K562 (cell line): Measurements from ENCODE around the gene PYY. TPM values are rescaled to one million over a fixed set of nuclear protein-coding genes. Genes with fewer than 3 reads are reported as not detected.

Experiments
- HOXB6 ChIP-seq: fragments of 250-450 bp; sonication (Bioruptor Pico); IDR thresholded peaks from 2 replicates; pipeline ENCODE4 v1.5.1; 2022; ENCODE audit warnings: mild to moderate bottlenecking, borderline replicate concordance
- RAD21 ChIP-seq, 2 experiments: fragments of 250-450 bp in 1 of 2; fragments of 450-650 bp in 1 of 2; sonication (Bioruptor Pico) in 1 of 2; formaldehyde crosslinking in 1 of 2; IDR thresholded peaks in 1 of 2; conservative IDR thresholded peaks in 1 of 2; 2 replicates each; pipeline versions ENCODE4 v1.4.0 to v1.8.0; 2020 to 2022; ENCODE audit warnings: mild to moderate bottlenecking in 2 of 2, moderate library complexity in 1 of 2
- SMC3 ChIP-seq: conservative IDR thresholded peaks from 2 replicates; pipeline ENCODE4 v1.6.1; 2011; ENCODE audit warnings: low read depth, low read length, improper control_type of control experiment; ENCODE audit not compliant: insufficient read depth
- ZNF75A ChIP-seq: fragments of 450-650 bp; formaldehyde crosslinking; IDR thresholded peaks from 2 replicates; pipeline ENCODE4 v1.4.0; 2020; ENCODE audit warnings: mild to moderate bottlenecking
- polyA plus RNA-seq, 8 experiments: library from polyadenylated mRNA; depleted of rRNA in 4 of 8; stranded (reverse) in 5 of 8; unstranded in 3 of 8; fragments of >200 nt; fragmentation: Nextera tagmentation in 2 of 8; fragmentation: Illumina TruSeq in 1 of 8; extraction: Ambion mirVana in 2 of 8; extraction: Trizol in 1 of 8; gene quantifications; 2 replicates each; pipeline versions ENCODE4 v1.2.1 to v1.2.3, GENCODE V29; 2011 to 2014; ENCODE audit warnings: inconsistent platforms in 1 of 8, missing spikeins in 1 of 8
- total RNA-seq, 7 experiments: library from RNA; depleted of rRNA in 6 of 7; stranded (reverse); fragments of >200 nt in 6 of 7; fragmentation: Illumina TruSeq in 2 of 7; extraction: Trizol in 2 of 7; gene quantifications; 2 replicates each; pipeline versions ENCODE4 v1.2.1 to v1.2.3, GENCODE V29; 2011 to 2021; ENCODE audit warnings: low replicate concordance in 1 of 7
- TF ChIP-seq, protein P1 (sequence below): IDR thresholded peaks from 2 replicates; pipeline ENCODE4 v1.6.1; 2011; ENCODE audit warnings: borderline replicate concordance, low read depth, mild to moderate bottlenecking, moderate library complexity, low read length; ENCODE audit not compliant: insufficient read depth, poor library complexity, severe bottlenecking
- TF ChIP-seq, protein P2 (sequence below): fragments of 450-650 bp; formaldehyde crosslinking; IDR thresholded peaks from 2 replicates; pipeline ENCODE4 v1.4.0; 2022; ENCODE audit warnings: missing genetic modification characterization
- TF ChIP-seq, protein P3 (sequence below), 2 experiments: fragments of 450-650 bp; formaldehyde crosslinking in 1 of 2; IDR thresholded peaks; 2 replicates each; pipeline versions ENCODE4 v1.4.0 to v1.6.1; 2014 to 2020; ENCODE audit warnings: mild to moderate bottlenecking in 2 of 2, borderline replicate concordance in 1 of 2, low read depth in 1 of 2

PYY gene
- total and polyA plus RNA-seq, 9 of the 15 experiments (the other 6 are each of a cell fraction or from before 2014, with no cell fraction given), result not detected

DNA sequence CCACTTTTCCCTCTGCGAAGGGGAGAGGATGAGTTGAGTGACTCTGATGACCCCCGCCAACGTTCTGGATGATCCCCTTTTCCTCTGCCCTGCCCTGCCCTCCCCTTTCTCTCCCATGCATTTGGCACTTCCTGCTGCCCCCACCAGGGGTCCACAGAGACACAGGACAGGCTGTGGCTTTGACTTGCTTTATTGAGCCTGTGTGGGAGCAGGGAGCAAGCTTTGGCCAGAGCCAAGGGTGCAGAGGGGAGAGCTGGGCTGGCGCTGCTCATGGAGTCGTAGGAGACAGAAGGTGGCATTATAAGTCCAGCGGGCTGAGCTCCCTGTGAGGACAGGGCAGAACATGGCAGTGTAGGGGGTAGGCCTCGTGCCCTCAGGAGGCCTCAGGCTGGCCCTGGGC is 13.1 kb downstream of the PYY start (continued):
- TF ChIP-seq SMC3, result 0 out of 2 replicates have a peak, but pooled peaks have one; percentile 35
- TF ChIP-seq, protein P1, sequence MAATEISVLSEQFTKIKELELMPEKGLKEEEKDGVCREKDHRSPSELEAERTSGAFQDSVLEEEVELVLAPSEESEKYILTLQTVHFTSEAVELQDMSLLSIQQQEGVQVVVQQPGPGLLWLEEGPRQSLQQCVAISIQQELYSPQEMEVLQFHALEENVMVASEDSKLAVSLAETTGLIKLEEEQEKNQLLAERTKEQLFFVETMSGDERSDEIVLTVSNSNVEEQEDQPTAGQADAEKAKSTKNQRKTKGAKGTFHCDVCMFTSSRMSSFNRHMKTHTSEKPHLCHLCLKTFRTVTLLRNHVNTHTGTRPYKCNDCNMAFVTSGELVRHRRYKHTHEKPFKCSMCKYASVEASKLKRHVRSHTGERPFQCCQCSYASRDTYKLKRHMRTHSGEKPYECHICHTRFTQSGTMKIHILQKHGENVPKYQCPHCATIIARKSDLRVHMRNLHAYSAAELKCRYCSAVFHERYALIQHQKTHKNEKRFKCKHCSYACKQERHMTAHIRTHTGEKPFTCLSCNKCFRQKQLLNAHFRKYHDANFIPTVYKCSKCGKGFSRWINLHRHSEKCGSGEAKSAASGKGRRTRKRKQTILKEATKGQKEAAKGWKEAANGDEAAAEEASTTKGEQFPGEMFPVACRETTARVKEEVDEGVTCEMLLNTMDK, result peak; percentile 28
- TF ChIP-seq RAD21 (CRISPR knock-in tag; conservative IDR thresholded peaks at IDR 0.05 in 1 of 2, IDR thresholded peaks at IDR 0.05 in 1 of 2), result peak; percentile 29 to 60
- TF ChIP-seq, protein P2, sequence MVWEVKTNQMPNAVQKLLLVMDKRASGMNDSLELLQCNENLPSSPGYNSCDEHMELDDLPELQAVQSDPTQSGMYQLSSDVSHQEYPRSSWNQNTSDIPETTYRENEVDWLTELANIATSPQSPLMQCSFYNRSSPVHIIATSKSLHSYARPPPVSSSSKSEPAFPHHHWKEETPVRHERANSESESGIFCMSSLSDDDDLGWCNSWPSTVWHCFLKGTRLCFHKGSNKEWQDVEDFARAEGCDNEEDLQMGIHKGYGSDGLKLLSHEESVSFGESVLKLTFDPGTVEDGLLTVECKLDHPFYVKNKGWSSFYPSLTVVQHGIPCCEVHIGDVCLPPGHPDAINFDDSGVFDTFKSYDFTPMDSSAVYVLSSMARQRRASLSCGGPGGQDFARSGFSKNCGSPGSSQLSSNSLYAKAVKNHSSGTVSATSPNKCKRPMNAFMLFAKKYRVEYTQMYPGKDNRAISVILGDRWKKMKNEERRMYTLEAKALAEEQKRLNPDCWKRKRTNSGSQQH, result no peak
- no peak for TF ChIP-seq ZNF75A (CRISPR knock-in tag)
- TF ChIP-seq HOXB6 (CRISPR knock-in tag), result no peak
- TF ChIP-seq, protein P3, sequence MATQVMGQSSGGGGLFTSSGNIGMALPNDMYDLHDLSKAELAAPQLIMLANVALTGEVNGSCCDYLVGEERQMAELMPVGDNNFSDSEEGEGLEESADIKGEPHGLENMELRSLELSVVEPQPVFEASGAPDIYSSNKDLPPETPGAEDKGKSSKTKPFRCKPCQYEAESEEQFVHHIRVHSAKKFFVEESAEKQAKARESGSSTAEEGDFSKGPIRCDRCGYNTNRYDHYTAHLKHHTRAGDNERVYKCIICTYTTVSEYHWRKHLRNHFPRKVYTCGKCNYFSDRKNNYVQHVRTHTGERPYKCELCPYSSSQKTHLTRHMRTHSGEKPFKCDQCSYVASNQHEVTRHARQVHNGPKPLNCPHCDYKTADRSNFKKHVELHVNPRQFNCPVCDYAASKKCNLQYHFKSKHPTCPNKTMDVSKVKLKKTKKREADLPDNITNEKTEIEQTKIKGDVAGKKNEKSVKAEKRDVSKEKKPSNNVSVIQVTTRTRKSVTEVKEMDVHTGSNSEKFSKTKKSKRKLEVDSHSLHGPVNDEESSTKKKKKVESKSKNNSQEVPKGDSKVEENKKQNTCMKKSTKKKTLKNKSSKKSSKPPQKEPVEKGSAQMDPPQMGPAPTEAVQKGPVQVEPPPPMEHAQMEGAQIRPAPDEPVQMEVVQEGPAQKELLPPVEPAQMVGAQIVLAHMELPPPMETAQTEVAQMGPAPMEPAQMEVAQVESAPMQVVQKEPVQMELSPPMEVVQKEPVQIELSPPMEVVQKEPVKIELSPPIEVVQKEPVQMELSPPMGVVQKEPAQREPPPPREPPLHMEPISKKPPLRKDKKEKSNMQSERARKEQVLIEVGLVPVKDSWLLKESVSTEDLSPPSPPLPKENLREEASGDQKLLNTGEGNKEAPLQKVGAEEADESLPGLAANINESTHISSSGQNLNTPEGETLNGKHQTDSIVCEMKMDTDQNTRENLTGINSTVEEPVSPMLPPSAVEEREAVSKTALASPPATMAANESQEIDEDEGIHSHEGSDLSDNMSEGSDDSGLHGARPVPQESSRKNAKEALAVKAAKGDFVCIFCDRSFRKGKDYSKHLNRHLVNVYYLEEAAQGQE (IDR thresholded peaks at IDR 0.05; ENCODE audit: borderline replicate concordance), result peak; percentile 27; the same call in 1 of the 2 replicates
- TF ChIP-seq, protein P3 (CRISPR knock-in tag; IDR thresholded peaks at IDR 0.05; ENCODE audit: low read depth), result no peak
